NCI-H1092 (cell line): ENCODE results near the gene RAB9A.
"Not testable (repeated sequence)": the region's sequence is repeated elsewhere in the genome, so short reads cannot be mapped to it uniquely, and the experiment has no call there.

Source experiments
- DNase-seq: peaks from one replicate; lab custom pipeline; 2025; lab: John Stamatoyannopoulos, UW

RAB9A gene

DNA sequence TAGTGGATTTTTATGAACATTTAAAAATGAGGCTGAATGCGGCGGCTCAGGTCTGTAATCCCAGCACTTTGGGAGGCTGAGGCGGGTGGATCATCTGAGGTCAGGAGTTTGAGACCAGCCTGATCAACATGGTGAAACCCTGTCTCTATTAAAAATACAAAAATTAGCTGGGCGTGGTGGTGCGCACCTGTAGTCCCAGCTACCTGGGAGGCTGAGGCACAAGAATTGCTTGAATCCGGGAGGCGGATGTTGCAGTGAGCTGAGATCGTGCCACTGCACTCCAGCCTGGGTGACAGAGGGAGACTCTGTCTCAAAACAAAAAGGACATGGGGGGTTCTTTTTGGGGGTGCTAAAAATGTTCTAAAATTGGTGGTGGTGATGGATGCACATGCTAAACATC lies 19.2 kb upstream of the RAB9A start:
- not testable (repeated sequence) for DNase-seq

DNA sequence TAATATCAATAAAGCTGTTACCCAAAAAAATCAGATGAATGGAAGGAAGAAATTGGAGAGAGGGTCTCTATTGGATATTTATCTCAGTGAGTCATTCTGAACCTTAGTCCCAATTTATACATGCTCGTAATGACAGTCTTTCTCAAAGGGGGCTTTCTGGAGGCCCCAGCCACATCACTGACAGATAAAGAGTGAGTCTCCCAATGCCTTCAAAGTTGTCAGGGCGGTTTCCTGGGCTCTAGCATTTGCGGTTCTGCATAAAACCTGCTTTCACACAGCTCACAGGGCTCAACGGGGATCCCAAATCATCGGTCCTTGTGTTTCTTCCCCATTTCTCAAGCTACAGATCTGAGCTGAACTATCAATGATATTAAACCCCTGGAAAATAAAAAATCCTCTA lies 18.7 kb upstream of the RAB9A start:
- DNase-seq, result no peak

DNA sequence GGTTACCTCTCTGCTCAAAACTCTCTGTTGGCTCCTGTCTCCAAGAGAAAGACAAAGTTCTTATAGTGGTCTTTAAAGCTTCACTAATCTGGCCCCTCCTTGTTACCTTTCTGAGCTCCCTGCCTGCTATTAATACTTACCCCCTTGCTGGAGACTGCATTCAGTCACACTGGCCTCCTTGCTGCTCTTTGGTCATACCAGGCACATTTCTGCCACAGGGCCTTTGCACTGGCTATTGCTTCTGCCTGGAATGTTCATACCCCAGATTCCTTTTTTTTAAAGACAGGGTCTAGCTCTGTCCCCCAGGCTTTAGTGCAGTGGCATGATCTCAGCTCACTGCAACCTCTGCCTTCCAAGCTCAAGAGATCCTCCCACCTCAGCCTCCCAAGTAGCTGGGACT lies 15.9 kb upstream of the RAB9A start:
- DNase-seq, result no peak

DNA sequence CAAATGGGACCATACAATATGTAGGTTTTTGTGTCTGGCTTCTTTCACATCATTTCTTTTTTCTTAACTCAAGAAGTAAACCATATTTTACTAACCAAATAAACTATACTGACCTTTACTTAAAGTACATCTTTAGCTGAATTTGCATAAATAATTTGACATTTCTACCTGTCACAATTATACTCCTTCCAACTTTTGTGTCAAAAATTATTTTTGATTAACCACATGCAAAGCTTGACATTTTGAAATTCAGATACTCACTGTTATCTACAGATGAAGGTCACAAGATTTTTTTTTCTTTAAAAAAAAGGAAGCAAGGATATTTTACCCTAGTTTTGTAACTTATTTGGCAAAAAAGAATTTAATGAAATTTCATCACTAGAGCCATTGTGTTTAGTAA lies 12.0 kb upstream of the RAB9A start:
- DNase-seq, result no peak

DNA sequence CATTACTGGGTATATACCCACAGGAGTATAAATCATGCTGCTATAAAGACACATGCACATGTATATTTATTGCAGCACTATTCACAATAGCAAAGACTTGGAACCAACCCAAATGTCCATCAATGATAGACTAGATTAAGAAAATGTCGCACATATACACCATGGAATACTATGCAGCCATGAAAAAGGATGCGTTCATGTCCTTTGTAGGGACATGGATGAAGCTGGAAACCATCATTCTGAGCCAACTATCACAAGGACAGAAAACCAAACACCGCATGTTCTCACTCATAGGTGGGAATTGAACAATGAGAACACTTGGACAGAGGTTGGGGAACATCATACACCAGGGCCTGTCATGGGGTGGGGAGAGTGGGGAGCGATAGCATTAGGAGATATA lies 9.2 kb upstream of the RAB9A start:
- DNase-seq, result not testable (repeated sequence)

DNA sequence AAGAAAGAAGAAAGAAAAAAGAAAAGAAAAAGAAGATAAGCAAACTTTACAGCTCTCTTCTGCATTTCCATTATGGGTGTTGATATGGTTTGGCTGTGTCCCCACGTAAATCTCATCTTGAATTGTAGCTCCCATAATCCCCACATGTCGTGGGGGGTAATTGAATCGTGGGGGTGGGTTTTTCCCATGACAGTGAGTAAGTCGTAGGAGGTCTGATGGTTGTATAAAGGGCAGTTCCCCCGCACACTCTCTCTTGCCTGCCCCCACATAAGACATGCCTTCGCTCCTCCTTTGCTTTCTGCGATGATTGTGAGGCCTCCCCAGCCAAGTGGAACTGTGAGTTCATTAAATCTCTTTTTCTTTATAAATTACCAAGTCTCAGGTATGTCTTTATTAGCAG lies 7.3 kb upstream of the RAB9A start:
- no peak for DNase-seq

DNA sequence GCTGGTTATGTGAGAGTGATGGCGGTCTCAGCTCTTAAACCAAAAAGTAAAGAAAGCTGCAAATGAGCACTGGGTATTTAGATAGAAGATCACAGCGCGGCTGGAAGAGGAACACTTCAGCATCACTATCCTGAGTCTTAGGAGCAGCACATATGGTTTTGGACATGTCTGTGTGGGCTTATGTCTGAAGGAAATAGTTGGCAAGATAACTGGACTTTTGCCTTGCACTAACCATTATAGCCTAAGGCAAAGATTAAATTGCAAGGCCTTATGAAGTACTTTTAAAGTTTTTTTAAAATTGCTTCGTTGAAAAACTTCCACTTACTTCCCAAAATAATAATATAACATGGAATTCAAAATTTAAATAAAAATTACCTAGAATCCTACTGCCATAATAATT lies 4.6 kb upstream of the RAB9A start:
- DNase-seq, result no peak

DNA sequence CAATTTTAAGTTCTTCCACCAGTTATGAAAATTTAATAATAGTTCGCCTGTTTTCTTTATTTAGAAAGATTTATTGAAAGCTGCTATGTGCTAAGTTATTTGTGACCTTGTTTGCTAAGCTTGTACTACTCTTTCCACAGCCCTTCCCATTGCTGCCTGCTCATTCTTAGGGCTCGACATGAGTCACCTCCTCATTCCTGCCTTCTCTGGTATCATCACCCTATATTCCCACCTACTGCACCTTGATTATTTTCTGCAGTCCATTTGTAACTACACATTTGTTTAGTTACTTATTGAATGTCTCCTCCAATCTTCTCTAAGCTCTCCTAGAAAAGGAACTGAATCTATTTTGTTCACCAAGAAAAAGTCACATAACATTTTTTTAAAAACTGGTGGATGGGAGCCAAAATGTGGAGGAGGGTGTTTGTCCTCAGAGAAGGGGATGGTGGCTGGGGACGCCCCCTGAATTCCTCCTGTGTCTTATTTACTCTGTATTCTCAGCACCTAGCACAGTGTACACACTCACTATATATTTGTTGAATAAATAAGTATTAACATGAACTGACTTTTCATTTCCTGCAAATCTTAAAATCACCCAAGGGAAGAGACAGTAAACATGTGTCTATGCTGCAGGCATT lies 3.7 kb upstream of the RAB9A start:
- DNase-seq, result no peak

DNA sequence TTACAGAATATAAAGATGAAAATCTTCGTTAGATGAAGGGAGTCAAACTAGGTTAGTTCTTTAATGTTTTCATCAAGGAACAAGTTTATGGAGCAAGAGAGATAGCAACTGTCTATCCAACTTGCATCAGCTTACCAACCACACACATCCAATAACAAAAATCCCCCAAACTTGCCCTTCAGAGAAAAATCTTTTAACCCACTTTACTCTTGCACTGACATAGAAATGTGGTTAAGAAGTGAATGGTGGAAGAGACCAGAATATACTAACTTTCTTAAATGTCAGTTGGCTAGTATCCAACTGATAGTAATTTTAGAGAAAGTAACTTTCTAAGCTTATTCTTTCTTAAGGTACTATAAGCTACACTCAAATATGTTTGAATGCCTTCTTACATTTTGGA lies 1.7 kb upstream of the RAB9A start:
- DNase-seq, result no peak

DNA sequence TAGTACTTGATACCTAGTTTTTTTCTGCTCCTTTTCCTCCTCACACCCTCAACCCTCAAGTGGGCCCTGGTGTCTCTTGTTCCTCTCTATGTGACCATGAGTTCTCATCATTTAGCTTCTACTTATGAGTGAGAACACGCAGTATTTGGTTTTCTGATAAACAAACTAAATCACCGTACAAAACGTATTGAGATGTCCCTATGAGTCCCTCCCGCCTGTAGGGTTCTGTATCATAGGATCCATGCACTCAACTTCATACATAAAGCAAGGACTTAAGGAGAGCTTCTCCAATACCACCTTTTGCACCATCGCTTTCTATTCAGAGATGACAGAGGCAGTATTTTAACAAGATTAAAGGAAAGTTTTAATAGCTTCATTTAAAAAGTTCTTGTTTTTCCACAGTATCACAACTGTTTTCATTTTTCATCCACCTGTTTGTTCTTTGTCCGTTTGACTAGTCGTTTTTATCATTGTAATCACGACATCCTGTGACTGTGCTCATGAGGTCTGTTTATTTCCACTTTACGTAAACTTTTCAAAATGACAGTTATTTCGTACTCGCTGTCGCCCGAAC lies 457 bp upstream of the RAB9A start:
- DNase-seq, result no peak

DNA sequence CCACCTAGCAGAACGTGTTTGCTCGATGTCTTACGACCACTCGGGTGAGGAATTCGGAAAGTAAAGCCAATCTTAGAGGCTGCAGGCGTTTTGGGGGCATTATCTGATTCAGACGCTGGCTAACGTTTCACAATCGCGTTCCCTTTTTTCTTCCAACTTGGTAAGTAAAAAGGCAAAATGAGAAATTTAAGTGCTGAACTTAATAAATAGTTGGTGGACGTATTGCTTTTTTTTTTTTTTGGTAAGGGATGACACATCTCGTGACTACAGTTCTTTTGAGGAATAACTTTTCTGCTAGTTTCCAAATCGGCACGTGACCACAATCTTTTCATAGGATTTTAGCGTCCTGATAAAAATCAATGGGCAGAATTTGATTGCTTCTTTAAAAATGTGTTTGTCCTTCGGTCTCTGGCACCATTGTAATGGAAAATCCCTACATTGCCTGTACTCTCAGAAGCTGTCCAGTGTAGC lies 848 bp downstream of the RAB9A start:
- no peak for DNase-seq

DNA sequence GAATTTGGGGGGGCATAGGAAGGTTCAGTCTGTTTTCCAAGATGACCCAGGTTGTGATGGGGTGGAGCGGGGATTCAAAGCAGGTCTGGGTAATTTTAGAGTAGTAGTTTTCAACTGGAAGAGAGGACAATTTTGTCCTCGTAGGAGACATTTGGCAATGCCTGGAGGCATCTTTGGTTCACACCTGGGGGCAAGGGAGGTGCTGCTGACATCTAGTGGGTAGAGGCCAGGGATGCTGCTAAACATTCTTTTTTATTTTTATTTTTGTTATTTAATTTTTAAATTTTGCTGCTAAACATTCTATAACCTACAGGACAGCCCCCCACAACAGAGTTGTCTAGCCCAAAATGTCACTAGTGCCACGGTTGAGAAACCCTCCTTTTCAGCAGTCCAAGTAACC lies 1.9 kb downstream of the RAB9A start:
- no peak for DNase-seq

DNA sequence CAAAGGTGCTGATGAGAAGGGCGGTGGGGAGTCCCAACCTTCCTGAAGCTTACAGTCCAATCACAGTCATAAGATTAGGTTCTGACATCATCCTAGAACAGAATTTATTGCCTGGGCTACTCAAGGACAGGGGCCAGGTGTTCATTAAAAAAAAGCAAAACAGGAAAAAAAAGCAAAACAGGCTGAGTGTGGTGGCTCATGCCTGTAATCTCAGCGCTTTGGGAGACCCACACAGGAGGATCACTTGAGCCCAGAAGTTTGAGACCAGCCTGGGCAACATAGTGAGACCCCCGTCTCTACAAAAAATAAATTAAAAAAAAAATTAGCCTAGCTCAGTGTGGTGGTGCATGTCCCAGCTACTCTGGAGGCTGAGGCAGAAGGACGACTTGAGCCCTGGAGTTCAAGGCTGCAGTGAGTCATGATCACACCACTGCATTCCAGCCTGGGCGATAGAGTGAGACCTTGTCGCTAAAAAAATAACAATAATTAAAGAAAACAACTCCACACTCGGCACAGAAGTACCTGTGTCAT lies 3.0 kb downstream of the RAB9A start:
- no peak for DNase-seq

DNA sequence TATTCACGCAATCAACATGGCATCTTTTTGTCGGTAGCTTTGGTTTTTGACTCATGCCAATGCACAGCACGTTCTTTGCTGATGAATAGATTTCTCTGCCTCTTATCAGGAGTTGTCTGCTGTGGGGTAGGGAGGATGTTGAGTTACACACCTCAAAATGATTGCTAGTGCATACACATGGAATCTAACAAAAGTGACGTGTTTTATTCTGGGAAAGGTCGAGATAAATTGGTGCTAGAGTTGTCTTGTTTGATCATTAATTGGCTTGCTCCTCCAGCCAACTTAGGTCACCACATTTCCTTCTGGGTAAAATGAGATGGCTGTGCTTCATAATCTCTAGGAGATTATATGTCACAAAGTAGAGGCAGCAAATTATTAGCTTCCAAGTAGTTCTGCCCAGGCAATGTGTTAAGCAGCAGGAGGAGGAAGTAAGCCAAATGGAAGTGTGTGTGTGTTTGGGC lies 3.9 kb downstream of the RAB9A start:
- DNase-seq, result no peak

DNA sequence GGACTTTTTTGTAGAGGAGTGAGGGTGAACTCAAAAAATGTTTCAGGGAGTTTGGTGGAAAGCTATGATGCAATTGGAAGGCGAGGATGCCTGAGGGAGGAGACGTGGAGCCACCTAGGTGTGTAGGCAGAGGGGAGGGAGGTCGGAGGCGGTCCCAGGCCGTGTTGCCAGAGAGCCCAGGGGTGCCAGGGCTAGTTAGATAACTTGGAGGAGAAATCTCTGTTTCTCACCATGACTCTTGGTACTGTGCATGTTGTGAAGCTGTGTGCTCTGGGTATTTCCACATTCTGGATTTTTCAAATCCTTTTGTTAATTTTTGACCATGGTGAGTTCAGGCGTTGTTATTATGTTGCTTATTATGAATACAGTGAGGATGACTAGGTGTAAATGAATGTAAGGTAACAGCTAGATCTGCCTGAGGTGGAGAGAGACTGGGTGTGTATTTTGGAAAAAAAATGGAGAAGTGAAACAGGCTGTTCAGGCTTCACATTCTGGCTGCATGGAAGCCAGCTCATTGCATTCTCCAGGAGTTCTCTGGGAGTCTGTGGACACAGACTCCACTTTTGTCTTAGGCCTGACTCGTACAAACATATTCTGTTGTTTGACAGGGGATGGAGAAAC lies 4.5 kb downstream of the RAB9A start:
- no peak for DNase-seq

DNA sequence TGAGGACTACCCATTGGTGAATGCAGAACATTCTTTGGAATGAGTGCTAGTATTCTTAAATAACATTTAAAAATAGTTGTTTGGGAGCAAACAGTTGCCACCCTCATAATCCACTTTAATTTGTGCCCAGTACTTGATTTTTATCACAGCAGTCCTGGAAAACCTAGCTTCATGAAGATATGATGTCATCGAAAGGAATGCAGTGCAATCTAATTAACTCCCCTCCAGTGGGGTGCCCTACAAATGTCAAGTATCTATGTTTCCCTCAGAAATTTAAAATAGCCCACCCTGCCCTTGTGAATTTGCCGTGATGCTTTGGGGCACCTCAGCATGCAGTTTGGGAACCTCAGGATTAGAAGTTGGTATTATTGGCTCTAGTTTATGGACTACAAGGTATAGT lies 5.4 kb downstream of the RAB9A start:
- no peak for DNase-seq

DNA sequence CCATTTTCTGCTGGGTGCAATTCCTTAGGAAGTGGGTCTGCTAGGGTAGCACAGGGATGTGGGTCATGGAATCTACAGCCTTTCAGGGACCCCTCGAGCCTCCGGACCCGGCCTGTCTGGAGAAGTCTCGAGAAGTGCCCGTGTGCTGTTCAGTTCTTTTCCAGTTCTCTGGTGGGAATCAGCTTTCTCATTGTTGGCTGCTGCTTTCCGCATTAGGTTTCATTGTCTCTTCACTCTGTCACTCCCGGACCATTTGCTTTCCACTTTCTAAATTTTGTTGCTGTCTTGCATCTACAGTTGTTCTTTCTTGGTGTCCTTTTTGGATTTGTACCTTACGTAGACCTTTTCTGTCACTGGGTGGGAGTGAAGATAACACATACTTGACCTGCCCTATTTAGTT lies 6.1 kb downstream of the RAB9A start:
- no peak for DNase-seq

DNA sequence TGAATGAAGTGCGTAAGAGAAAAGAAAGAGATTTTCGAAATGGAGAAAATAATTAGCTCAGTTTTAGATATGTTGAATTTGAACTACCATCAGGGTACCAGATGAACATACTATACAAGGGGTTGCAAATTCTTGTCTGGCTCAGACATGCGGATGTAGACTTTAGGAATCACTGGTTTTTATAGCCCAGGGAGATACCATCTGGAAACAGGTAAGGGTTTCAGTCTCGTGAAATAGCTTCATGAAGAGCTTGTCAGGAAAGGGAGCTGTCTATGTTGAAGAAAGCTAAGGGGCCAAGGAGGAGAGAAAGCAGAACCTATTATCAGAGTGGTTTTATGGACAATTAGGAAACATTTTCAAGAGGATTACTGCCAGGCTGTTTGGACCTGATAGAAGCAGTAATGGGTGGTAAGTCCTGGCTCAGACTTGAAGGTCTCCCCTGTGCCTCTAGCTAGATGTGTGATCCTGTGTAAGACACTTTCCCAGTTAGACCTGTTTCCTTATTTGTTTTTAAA lies 6.7 kb downstream of the RAB9A start:
- DNase-seq, result no peak

DNA sequence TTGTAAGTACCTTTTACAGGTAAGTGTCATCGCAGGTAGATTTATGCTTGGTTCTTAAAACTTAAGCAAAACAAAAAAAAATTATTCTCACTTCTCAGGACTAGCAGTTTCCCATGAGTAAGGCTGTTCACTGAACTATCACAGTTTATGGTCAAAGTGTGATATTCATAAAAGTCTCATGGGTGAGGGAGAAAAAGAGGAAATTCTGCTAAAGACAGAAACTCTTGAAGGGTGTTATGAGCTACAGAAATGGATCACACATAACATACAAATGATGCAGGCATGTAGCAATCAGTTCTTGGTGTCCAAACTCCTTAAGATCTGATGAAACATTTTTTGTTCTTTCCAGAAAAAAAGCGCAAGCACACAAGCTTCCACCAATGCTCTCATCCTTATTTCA lies 8.5 kb downstream of the RAB9A start:
- no peak for DNase-seq

DNA sequence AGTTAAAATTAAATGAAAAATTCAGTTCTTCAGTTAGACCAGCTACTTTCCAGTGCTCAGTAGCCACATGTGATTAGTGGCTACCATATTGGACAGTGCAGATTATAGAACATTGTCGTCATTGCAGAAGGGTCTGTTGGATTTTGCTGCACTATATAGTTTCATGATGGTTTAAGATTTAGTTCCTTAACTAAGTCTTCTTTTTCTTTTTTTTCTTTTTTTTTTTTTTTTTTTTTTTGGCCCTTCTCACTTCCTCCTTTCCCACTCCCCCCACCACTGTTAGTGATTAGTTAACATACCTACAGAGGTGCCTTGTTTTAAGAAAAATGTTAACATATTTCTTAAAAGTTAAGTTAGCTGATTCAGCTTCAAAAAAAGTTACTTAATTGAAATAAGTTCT lies 9.0 kb downstream of the RAB9A start:
- no peak for DNase-seq

DNA sequence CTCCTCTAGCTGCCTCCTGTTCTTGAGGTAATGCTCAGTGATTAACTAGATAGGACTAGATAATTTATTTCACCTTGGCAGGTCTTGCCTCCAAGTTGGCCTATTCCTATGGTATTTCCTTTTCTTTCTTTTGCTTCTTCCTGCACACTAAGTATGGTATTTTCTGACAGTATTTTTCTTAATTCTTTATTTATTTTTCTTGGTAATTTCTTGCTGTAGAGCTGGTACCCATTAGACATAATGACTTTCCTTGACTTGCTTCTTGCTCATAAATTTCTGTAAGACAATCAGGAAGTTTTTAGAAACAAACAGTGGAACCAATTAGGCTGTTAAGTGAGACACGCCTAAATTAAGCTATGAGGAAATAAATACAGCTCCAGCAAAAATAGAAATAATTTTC lies 9.5 kb downstream of the RAB9A start:
- DNase-seq, result no peak

DNA sequence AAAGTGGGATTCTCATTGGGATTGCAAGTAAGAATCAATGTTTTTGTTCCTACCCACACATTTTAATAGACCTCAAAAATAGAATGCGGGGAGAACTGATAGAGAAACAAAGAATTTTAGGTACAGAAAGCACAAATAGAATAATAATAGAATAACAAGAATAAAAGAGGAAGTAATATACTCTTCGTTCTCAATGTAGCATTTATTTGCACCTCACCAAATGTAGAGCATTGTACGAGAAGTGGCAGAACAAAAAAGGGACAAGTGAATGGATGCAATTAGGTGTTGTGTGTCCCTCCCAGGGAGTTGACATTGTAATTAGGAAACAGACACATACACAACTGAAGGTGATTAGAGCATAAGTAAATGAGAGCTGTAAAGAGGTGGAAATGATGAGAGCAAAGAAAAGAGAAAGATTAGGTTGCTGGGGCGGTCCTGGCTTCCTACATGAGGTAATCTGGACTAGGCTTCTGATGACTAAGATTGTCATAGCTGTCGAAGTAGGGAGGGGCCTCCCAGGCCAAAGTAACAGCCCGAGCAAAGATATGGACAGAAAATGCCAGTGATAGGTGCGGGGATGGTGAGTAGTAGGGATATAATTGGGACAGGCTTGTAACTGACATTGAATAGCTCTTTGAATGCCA lies 10.4 kb downstream of the RAB9A start:
- no peak for DNase-seq

DNA sequence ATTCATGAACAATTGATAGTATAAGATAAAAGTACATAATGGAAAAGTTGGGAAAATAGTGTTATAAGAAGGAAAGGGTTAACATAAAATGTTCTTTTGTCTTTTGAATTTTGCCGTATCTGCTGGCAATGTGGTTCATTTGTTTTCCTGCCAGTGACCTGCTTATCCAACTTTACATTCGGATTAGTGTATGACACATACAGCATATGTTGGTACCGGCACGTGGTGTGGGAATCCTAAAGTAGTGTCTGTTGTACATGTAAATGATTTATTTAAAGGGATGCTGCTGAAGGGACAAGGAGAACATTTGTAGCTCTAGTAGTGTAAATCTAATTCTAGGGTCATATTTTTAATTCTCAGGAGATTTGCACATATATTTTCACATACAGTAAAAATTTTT lies 11.5 kb downstream of the RAB9A start:
- DNase-seq, result no peak
